GM19035 (cell line): Measurements from ENCODE around the gene NOP53.
"Not testable (repeated sequence)": the region's sequence is repeated elsewhere in the genome, so short reads cannot be mapped to it uniquely, and the experiment has no call there.

Source experiments
- ATAC-seq: cut with Tn5 transposase; IDR thresholded peaks from one replicate; pipeline ENCODE4 v1.9.1; 2021; ENCODE audit not compliant: unreplicated experiment

The NOP53 gene

DNA sequence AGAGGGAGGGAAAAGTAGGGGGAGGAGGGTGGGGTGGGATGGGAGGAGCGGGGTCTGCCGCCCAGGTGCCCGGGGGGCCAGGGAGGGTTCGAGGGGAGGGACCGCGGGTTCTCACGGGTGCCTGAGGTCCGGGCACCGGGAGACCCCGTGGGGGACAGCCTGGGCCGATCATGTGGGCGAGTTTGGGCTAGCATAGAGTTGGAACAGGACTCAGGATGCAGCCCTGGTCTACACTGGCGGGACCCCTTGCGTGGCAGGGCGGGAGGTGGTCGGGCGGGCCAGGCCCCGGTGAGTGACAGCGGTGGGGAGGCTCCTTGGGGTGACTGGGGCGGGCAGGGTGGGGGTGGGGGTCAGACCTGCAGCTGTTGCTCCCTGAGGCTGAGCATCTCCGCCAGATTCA, 57.8 kb downstream of the NOP53 start:
- not testable (repeated sequence) for ATAC-seq

DNA sequence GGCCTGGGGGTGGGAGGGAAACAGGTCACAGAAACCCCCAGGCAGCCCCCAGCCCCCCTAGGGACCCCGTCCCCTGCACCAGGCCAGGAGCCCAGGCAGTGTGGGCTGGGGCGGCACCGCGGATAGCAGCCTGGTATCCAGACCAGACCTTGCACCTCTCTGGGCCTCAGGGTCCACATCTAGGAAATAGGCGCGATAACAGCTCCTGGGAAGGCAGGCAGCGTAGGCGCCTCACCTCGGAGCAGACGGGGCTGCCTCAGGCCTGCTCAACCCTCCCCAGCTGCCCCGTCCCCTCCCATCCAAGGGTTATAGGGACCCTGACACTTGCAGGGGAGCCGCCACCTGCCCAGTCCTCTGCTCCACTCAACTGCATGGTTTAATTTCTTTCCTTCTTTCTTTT, 58.3 kb downstream of the NOP53 start:
- not testable (repeated sequence) for ATAC-seq

DNA sequence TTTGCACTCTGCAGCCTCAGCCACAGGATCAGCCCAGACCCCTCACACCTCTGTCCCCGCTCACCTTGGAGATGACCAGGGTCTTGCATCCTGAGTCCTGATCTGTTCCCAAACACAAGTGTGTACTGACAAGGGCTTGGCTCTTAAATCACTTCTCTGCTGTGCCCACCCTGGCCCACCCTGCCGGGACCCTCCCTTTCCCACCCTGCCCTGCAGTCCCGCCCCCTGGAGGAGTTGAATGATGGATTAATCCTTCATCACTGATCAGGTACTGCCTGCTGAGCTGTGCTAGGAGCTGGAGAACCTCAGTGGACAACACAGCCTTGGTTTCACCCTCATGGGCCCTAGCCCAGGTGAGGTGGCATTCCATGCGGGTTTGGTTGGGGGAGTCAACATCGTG, 59.1 kb downstream of the NOP53 start, which contains the start of gene TPRX1:
Gene TPRX1 (minus strand): TSS at position 101 of the 400 bp plus-strand sequence. CDS start 12 bp downstream, at position 89.
- ATAC-seq: not testable (repeated sequence)

DNA sequence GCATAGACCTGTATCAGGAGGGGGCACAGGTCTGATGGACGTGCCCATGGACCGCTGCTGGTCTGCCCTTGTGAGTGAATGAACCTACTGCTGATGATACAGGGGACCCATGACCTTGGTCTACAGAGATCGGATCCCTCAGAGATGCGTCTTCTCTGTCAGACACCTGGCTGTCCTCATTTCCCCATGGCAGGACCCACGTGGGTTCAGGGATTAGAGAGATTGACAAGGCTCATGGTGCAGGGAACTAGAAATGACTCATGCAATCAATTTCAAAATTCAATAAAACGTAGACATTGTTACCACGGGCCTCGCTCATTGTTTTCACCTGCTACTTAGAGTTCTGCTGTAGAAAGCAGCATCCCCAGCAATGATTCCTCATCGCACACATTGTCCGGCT, 60.0 kb downstream of the NOP53 start:
- no peak for ATAC-seq

DNA sequence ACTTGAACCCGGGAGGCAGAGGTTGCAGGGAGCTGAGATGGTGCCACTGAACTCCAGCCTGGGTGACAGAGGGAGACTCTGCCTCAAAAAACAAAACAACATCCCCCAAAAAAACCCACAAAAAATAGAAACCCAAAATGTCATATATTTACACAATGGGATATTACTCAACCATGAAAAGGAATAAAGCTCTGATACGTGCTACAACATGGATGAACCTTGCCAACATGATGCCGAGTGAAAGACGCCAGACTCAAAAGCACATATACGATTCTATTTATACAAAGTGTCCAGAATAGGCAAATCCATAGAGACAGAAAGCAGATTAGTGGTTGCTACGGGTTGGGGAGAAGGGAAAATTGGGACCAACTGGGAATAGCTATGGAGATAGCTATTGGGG, 61.1 kb downstream of the NOP53 start:
- no peak for ATAC-seq
